PC-3 (cell line): ENCODE data around the gene POLD2. TPM values are rescaled to one million over a fixed set of nuclear protein-coding genes. Genes with fewer than 3 reads are reported as not detected.

Experiments used
- ATAC-seq: fragments of 200-7000 bp; cut with Tn5 transposase; 2 replicates; pipeline ENCODE4 v1.9.1; 2020; ENCODE audit warnings: mild to moderate bottlenecking, moderate library complexity
- BruUV-seq: library from RNA; stranded (reverse); fragments of 400-500 nt; replicated peaks from 2 replicates; lab custom pipeline; 2021; lab: Mats Ljungman, UMichigan
- CTCF ChIA-PET: fragments of 300-600 bp; sonication (Branson Sonifier 250); formaldehyde crosslinking; loops from one replicate; lab custom pipeline; 2022; ENCODE audit warnings: antibody characterized with exemption; lab: Charles Lee
- POLR2A ChIA-PET: fragments of 300-600 bp; sonication (Branson Sonifier 250); formaldehyde crosslinking; loops from one replicate; lab custom pipeline; 2022; ENCODE audit warnings: antibody characterized with exemption; ENCODE audit not compliant: unreplicated experiment; lab: Charles Lee
- DNase-seq: peaks from one replicate; pipeline ENCODE4 v3.0.0-alpha.2; 2015
- H2AFZ ChIP-seq: fragments of 300-600 bp; sonication (generic); 2 replicates; pipeline ENCODE4 v1.6.0; 2016; ENCODE audit warnings: antibody characterized with exemption, low read length
- H3F3A ChIP-seq: fragments of 300-600 bp; sonication (generic); one replicate; pipeline ENCODE4 v1.6.0; 2017; ENCODE audit warnings: antibody characterized with exemption, low read length, control low read depth, mild to moderate bottlenecking; ENCODE audit not compliant: unreplicated experiment
- H3K27ac ChIP-seq: fragments of 300-600 bp; sonication (generic); 2 replicates; pipeline ENCODE4 v1.5.1; 2016; ENCODE audit warnings: mild to moderate bottlenecking, low read length
- H3K27me3 ChIP-seq: fragments of 300-600 bp; sonication (generic); 2 replicates; pipeline ENCODE4 v1.6.1; 2016; ENCODE audit warnings: low read length, mixed read lengths
- H3K36me3 ChIP-seq: fragments of 300-600 bp; sonication (generic); 2 replicates; pipeline ENCODE4 v1.6.1; 2016; ENCODE audit warnings: low read depth, mixed run types, low read length, mixed read lengths
- H3K4me1 ChIP-seq: fragments of 300-600 bp; sonication (generic); 2 replicates; pipeline ENCODE4 v1.5.1; 2016; ENCODE audit warnings: low read length; ENCODE audit not compliant: insufficient read depth
- H3K4me2 ChIP-seq: fragments of 300-600 bp; sonication (generic); 2 replicates; pipeline ENCODE4 v1.6.0; 2016; ENCODE audit warnings: low read length
- H3K4me3 ChIP-seq: fragments of 300-600 bp; sonication (generic); 2 replicates; pipeline ENCODE4 v1.5.1; 2016; ENCODE audit warnings: mild to moderate bottlenecking, low read length, mixed read lengths
- H3K79me2 ChIP-seq: fragments of 300-600 bp; sonication (generic); 2 replicates; pipeline ENCODE4 v1.6.1; 2017; ENCODE audit warnings: low read length, mixed read lengths
- H3K9ac ChIP-seq: fragments of 300-600 bp; sonication (generic); 2 replicates; pipeline ENCODE4 v1.6.0; 2016; ENCODE audit warnings: mild to moderate bottlenecking, low read length
- H3K9me2 ChIP-seq: fragments of 300-600 bp; sonication (generic); replicated peaks from 2 replicates; pipeline ENCODE4 v1.6.1; 2016; ENCODE audit warnings: mixed run types, low read length, mixed read lengths
- H3K9me3 ChIP-seq: fragments of 300-600 bp; sonication (generic); 2 replicates; pipeline ENCODE4 v1.6.1; 2016; ENCODE audit warnings: low read length, mixed read lengths
- H4K20me1 ChIP-seq: fragments of 300-600 bp; sonication (generic); 2 replicates; pipeline ENCODE4 v1.6.1; 2016; ENCODE audit warnings: low read length, mixed read lengths
- EZH2 ChIP-seq: fragments of 300-600 bp; sonication (generic); IDR thresholded peaks from one replicate; pipeline ENCODE4 v1.6.1; 2017; ENCODE audit warnings: antibody characterized with exemption, mild to moderate bottlenecking, low read length; ENCODE audit not compliant: unreplicated experiment
- EZH2phosphoT487 ChIP-seq: fragments of 300-600 bp; sonication (generic); IDR thresholded peaks from 2 replicates; pipeline ENCODE4 v1.6.1; 2018; ENCODE audit warnings: mild to moderate bottlenecking, antibody characterized with exemption, low read length, borderline replicate concordance
- intact Hi-C: fragments of 100-400 bp; cut with micrococcal nuclease; formaldehyde crosslinking; loops from 2 replicates; pipeline ENCODE4 v1.9.0; 2023
- total RNA-seq: library from RNA; depleted of rRNA; stranded (reverse); fragments of >200 nt; gene quantifications from 2 replicates; pipeline ENCODE4 v1.2.3, GENCODE V29; 2014
- TF ChIP-seq, protein P1 (sequence below): fragments of 300-600 bp; sonication (generic); conservative IDR thresholded peaks from 2 replicates; pipeline ENCODE4 v1.5.1; 2017; ENCODE audit warnings: antibody characterized with exemption, low read depth, mild to moderate bottlenecking, low read length

The POLD2 gene
- total RNA-seq, 1 experiment from 2014 or later: 224 TPM

- Histone ChIP-seq H3K4me1 (peaks cover 12% of the 10 kb centered on the region; the same call in 1 of the 2 replicates), H3K9me3 (no peaks in the 10 kb centered on the region), H3K4me3 (no peak overlapping the region), H4K20me1 (no peaks in the 10 kb centered on the region), H3K4me2 (no peak overlapping the region; the same call in 1 of the 2 replicates), H3K9ac (no peak overlapping the region), H3K9me2 (no peaks in the 10 kb centered on the region), H3F3A (no peaks in the 10 kb centered on the region), H3K79me2 (no peaks in the 10 kb centered on the region), H3K27me3 (0 out of 2 replicates have a peak, but pooled peaks cover 6% of the 10 kb centered on the region), H3K27ac (no peak overlapping the region), H3K36me3 (no peaks in the 10 kb centered on the region), H2AFZ (no peak overlapping the region)
- CTCF ChIA-PET: no interaction called here
- TF ChIP-seq, protein P1, sequence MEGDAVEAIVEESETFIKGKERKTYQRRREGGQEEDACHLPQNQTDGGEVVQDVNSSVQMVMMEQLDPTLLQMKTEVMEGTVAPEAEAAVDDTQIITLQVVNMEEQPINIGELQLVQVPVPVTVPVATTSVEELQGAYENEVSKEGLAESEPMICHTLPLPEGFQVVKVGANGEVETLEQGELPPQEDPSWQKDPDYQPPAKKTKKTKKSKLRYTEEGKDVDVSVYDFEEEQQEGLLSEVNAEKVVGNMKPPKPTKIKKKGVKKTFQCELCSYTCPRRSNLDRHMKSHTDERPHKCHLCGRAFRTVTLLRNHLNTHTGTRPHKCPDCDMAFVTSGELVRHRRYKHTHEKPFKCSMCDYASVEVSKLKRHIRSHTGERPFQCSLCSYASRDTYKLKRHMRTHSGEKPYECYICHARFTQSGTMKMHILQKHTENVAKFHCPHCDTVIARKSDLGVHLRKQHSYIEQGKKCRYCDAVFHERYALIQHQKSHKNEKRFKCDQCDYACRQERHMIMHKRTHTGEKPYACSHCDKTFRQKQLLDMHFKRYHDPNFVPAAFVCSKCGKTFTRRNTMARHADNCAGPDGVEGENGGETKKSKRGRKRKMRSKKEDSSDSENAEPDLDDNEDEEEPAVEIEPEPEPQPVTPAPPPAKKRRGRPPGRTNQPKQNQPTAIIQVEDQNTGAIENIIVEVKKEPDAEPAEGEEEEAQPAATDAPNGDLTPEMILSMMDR: no peak
- TF ChIP-seq EZH2 (no peak), EZH2phosphoT487 (no peak)
- intact Hi-C loops: no loop called here
- POLR2A ChIA-PET: no interaction called here
- no TSS peak for BruUV-seq
- ATAC-seq: peak; percentile 65
- peak; percentile 68 for DNase-seq
Observed at GRCh38 chr7:44163591-44163990, 40.2 kb upstream of the POLD2 start.

DNA sequence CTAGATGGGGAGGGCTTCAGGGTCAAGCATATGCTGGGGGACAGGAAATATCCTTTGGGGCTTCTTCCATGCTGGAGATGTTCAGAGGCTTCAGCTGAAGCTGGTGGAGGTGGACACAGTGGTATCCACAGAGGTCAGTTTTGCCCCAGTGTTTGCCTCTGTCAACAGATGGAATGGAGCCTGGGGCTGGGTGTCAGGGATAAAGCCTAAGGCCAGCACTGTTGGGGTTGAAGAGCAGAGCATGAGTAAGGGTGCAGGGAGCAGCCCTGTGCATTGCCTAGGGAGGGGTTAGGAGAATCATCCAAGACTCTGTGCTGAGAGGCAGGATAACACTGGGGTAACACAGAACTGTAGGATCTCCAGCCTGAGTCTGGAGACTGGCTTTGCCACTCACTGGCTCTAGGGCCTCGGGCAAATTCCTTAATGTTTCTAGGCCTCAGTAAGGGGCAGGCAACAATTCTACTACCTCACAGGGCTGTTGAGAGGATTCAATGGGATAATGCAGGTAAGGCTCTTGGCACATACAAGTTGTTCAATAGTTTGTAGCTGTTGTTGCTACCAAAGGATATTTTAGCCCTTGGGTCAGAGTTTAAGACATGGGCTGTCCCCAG lies 39.5 kb upstream of the POLD2 start:
- H3K9me3 ChIP-seq: no peaks in the 10 kb centered on the region
- no peak overlapping the region for H3K4me2 ChIP-seq
- intact Hi-C loops: no loop called here
- TF ChIP-seq EZH2phosphoT487 (no peak), EZH2 (no peak)
- TF ChIP-seq, protein P1: no peak
- H3K36me3 ChIP-seq: no peaks in the 10 kb centered on the region
- no peaks in the 10 kb centered on the region for H3K9me2 ChIP-seq
- no peaks in the 10 kb centered on the region for H3F3A ChIP-seq
- ChIA-PET POLR2A (no interaction called here), CTCF (no interaction called here)
- H2AFZ ChIP-seq: no peak overlapping the region
- no peak overlapping the region for H3K4me3 ChIP-seq
- H4K20me1 ChIP-seq: no peaks in the 10 kb centered on the region
- no peak overlapping the region for H3K9ac ChIP-seq
- no TSS peak for BruUV-seq
- no peak for ATAC-seq
- H3K79me2 ChIP-seq: no peaks in the 10 kb centered on the region
- no peak for DNase-seq
- H3K27me3 ChIP-seq: 0 out of 2 replicates have a peak, but pooled peaks cover 6% of the 10 kb centered on the region
- H3K4me1 ChIP-seq: peaks cover 12% of the 10 kb centered on the region; the same call in 1 of the 2 replicates
- no peak overlapping the region for H3K27ac ChIP-seq

- no peak overlapping the region for H3K27ac ChIP-seq
- H3K27me3 ChIP-seq: 0 out of 2 replicates have a peak, but pooled peaks cover 6% of the 10 kb centered on the region
- H3F3A ChIP-seq: no peaks in the 10 kb centered on the region
- no peaks in the 10 kb centered on the region for H3K79me2 ChIP-seq
- TF ChIP-seq, protein P1: no peak
- no peak for TF ChIP-seq EZH2
- no peak for TF ChIP-seq EZH2phosphoT487
- no peaks in the 10 kb centered on the region for H4K20me1 ChIP-seq
- ChIA-PET CTCF (no interaction called here), POLR2A (no interaction called here)
- BruUV-seq: no TSS peak
- H2AFZ ChIP-seq: no peak overlapping the region
- H3K4me1 ChIP-seq: peaks cover 12% of the 10 kb centered on the region; the same call in 1 of the 2 replicates
- no peak for DNase-seq
- H3K4me2 ChIP-seq: no peak overlapping the region
- no peak for ATAC-seq
- intact Hi-C loops: no loop called here
- no peak overlapping the region for H3K9ac ChIP-seq
- no peaks in the 10 kb centered on the region for H3K9me2 ChIP-seq
- H3K4me3 ChIP-seq: no peak overlapping the region
- no peaks in the 10 kb centered on the region for H3K9me3 ChIP-seq
- no peaks in the 10 kb centered on the region for H3K36me3 ChIP-seq
Observed at GRCh38 chr7:44162179-44162578, 38.8 kb upstream of the POLD2 start.
